Measurements from ENCODE around the gene ANKRD30A.

DNA sequence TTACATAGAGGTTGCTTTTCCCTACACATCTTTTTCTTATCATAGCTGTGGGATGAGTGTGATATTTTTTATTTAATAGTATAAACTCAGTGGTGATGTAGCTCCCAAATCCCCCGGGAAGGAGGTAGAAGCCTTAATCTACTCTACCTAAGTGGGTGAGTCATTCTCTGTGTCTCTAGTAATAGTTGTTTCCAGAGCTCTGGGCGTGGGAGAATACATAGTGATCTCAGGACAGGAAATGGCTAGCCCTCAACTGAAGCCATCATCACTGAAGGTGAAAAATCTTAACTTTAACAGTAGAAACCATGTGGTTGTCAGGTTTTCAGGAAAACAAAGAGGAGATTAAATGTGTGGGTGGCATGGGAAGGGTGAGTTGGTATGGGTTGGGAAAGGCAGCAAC lies 278.4 kb downstream of the ANKRD30A start:
- TF ChIP-seq POLR2AphosphoS5 (IDR thresholded peaks at IDR 0.05; ENCODE audit: low read depth, low read length) (no peak), TAF1 (IDR thresholded peaks at IDR 0.05; ENCODE audit: borderline replicate concordance, insufficient read depth, low read length) (no peak), SIN3A (IDR thresholded peaks at IDR 0.05; ENCODE audit: borderline replicate concordance, insufficient read depth, low read length) (no peak)

Data from PFSK-1 (cell line).